Peyer's patch (tissue), 4 donors: ENCODE data around the gene PCDHB14. TPM values are rescaled to one million over a fixed set of nuclear protein-coding genes. Genes with fewer than 3 reads are reported as not detected.
A peak's percentile ranks its signal among the peaks of the same experiment; 100 is the strongest.
"Not testable (repeated sequence)": the region's sequence is repeated elsewhere in the genome, so short reads cannot be mapped to it uniquely, and the experiment has no call there.

Source experiments
- DNase-seq, 3 donors: peaks; one replicate each; pipeline ENCODE4 v3.0.0-alpha.2; 2017 to 2019
- H3K27ac ChIP-seq, 4 donors: fragments of 200-600 bp; sonication (generic); one replicate each; pipeline ENCODE4 v1.5.1; 2016 to 2019
- H3K27me3 ChIP-seq, 2 donors: fragments of 200-600 bp; sonication (generic); one replicate each; pipeline ENCODE4 v1.5.1; 2019
- H3K36me3 ChIP-seq, 3 donors: fragments of 200-600 bp; sonication (generic); one replicate each; pipeline ENCODE4 v1.5.1; 2016 to 2019
- H3K4me1 ChIP-seq, 4 donors: fragments of 200-600 bp; sonication (generic); one replicate each; pipeline ENCODE4 v1.5.1; 2016 to 2019
- H3K4me3 ChIP-seq, 4 donors: fragments of 200-600 bp; sonication (generic); 1 replicate in 3 of 4; 2 replicates in 1 of 4; pipeline ENCODE4 v1.5.1; 2016 to 2019; ENCODE audit warnings: mild to moderate bottlenecking in 1 of 4
- H3K9me3 ChIP-seq, 4 donors: fragments of 200-600 bp; sonication (generic); one replicate each; pipeline ENCODE4 v1.5.1; 2016 to 2019; ENCODE audit warnings: mild to moderate bottlenecking in 1 of 4
- CTCF ChIP-seq, 6 experiments: fragments of 450-650 bp in 4 of 6; fragments of 200-600 bp in 2 of 6; sonication (generic) in 1 of 6; IDR thresholded peaks; one replicate each; pipeline ENCODE4 v1.5.1; 2017 to 2019; ENCODE audit warnings: antibody characterized with exemption in 6 of 6, mild to moderate bottlenecking in 3 of 6, moderate library complexity in 1 of 6
- POLR2A ChIP-seq, 2 donors: fragments of 450-650 bp; IDR thresholded peaks; one replicate each; pipeline ENCODE4 v1.5.1; 2017; ENCODE audit warnings: antibody characterized with exemption in 2 of 2, mild to moderate bottlenecking in 2 of 2, moderate library complexity in 2 of 2
- total RNA-seq, 4 donors: library from RNA; depleted of rRNA; stranded (reverse); fragments of >200 nt; gene quantifications; one replicate each; pipeline ENCODE4 v1.1.0, GENCODE V29; 2016

The PCDHB14 gene
- total RNA-seq, 4 donors from 2014 or later = 0.19 to 1.1 (median 0.54) TPM; not detected in 1

GRCh38 chr5:141199359-141200235 is 23.5 kb upstream of the PCDHB14 start, which contains the start of gene PCDHB11:
Gene PCDHB11, plus strand, starts transcription at chr5:141199627. Its CDS starts 148 bp downstream, at chr5:141199775.
- Histone ChIP-seq H3K27ac (no peak within 1 kb of the TSS), H3K4me1 (no peaks in the 10 kb centered on the region), H3K4me3 (no peak within 1 kb of the TSS), H3K27me3 (no peaks in the 10 kb centered on the region), H3K9me3 (peaks cover 0 to 44% (median 0%) of the 10 kb centered on the region in 4 donors), H3K36me3 (no peaks in the 10 kb centered on the region)
- TF ChIP-seq POLR2A (IDR thresholded peaks at IDR 0.05) = no peak
- TF ChIP-seq CTCF (IDR thresholded peaks at IDR 0.05) = peak in 1 of 6 experiments; percentile 10
- DNase-seq = no peak

- H3K9me3 ChIP-seq = peaks cover 0 to 44% (median 0%) of the 10 kb centered on the region in 4 donors
- not testable (repeated sequence) for H3K36me3 ChIP-seq, H3K27ac ChIP-seq, H3K27me3 ChIP-seq, H3K4me1 ChIP-seq, DNase-seq, H3K4me3 ChIP-seq
Measured at GRCh38 chr5:141201126-141201525, 22.0 kb upstream of the PCDHB14 start.

GRCh38 chr5:141201646-141202045 is 21.5 kb upstream of the PCDHB14 start:
- H3K27me3 ChIP-seq, H3K4me3 ChIP-seq, H3K27ac ChIP-seq, DNase-seq, H3K4me1 ChIP-seq, H3K36me3 ChIP-seq: not testable (repeated sequence)
- peaks cover 0 to 40% (median 0%) of the 10 kb centered on the region in 4 donors for H3K9me3 ChIP-seq

DNA sequence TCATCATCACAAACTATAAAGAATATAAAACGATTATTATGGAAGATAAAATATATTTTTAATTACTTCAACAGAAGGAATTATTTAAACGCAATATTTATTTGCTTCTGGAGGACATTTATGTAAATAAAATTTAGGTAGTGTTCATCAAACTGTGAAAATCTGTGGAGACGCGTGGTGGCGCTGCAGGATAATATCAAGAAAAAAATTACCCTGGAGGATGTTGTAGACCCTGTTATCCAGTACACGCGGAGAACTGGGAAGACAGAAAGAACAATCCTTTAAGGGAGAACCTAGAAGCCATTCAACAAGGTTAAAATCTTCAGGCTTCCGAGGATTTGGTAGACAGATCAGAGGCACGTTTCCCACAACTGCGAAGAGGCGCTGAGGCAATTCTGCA is 14.7 kb upstream of the PCDHB14 start, which contains the start of gene PCDHB12:
Gene PCDHB12 (plus strand): TSS at position 242 of the 400 bp plus-strand sequence. CDS start 189 bp downstream, outside the sequence.
- no peaks in the 10 kb centered on the region for H3K36me3 ChIP-seq
- peaks cover 0 to 16% (median 0%) of the 10 kb centered on the region in 4 donors for H3K9me3 ChIP-seq
- TF ChIP-seq POLR2A (IDR thresholded peaks at IDR 0.05) (no peak), CTCF (IDR thresholded peaks at IDR 0.05) (no peak)
- no peak for DNase-seq
- H3K4me1 ChIP-seq = no peaks in the 10 kb centered on the region
- H3K4me3 ChIP-seq = no peak within 1 kb of the TSS
- H3K27ac ChIP-seq = no peak within 1 kb of the TSS
- no peaks in the 10 kb centered on the region for H3K27me3 ChIP-seq

DNA sequence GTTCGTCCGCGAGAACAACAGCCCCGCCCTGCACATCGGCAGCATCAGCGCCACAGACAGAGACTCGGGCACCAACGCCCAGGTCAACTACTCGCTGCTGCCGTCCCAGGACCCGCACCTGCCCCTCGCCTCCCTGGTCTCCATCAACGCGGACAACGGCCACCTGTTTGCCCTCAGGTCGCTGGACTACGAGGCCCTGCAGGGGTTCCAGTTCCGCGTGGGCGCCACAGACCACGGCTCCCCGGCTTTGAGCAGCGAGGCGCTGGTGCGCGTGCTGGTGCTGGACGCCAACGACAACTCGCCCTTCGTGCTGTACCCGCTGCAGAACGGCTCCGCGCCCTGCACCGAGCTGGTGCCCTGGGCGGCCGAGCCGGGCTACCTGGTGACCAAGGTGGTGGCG is 12.9 kb upstream of the PCDHB14 start:
- peaks cover 0 to 20% (median 0%) of the 10 kb centered on the region in 4 donors for H3K9me3 ChIP-seq
- H3K4me1 ChIP-seq, H3K36me3 ChIP-seq, H3K27me3 ChIP-seq, H3K27ac ChIP-seq, DNase-seq, H3K4me3 ChIP-seq: not testable (repeated sequence)

DNA sequence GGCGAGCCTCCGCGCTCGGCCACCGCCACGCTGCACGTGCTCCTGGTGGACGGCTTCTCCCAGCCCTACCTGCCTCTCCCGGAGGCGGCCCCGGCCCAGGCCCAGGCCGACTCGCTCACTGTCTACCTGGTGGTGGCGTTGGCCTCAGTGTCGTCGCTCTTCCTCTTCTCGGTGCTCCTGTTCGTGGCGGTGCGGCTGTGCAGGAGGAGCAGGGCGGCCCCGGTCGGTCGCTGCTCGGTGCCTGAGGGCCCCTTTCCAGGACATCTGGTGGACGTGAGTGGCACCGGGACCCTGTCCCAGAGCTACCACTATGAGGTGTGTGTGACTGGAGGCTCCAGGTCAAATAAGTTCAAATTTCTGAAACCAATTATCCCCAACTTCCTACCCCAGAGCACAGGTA is 12.3 kb upstream of the PCDHB14 start:
- not testable (repeated sequence) for DNase-seq

GRCh38 chr5:141213656-141214339 is 9.3 kb upstream of the PCDHB14 start, which contains the start of gene PCDHB13:
Gene PCDHB13, plus strand, starts transcription at chr5:141213919. Its CDS starts 205 bp downstream, at chr5:141214124.
- peak in 3 of 6 experiments; percentile 9 to 25 (median 22) for TF ChIP-seq CTCF (IDR thresholded peaks at IDR 0.05)
- H3K27me3 ChIP-seq, DNase-seq, H3K36me3 ChIP-seq, H3K4me1 ChIP-seq, H3K27ac ChIP-seq, H3K4me3 ChIP-seq: not testable (repeated sequence)
- H3K9me3 ChIP-seq = peaks cover 0 to 27% (median 0%) of the 10 kb centered on the region in 4 donors

More for the DNA sequence above, 12.3 kb upstream of the PCDHB14 start:
- not testable (repeated sequence) for H3K27ac ChIP-seq, H3K36me3 ChIP-seq, H3K27me3 ChIP-seq, H3K4me1 ChIP-seq, H3K4me3 ChIP-seq
- H3K9me3 ChIP-seq = peaks cover 0 to 22% (median 0%) of the 10 kb centered on the region in 4 donors

- H3K36me3 ChIP-seq, H3K4me1 ChIP-seq, H3K4me3 ChIP-seq, DNase-seq, H3K27me3 ChIP-seq, H3K27ac ChIP-seq: not testable (repeated sequence)
- peaks cover 0 to 27% (median 0%) of the 10 kb centered on the region in 4 donors for H3K9me3 ChIP-seq
Measured at GRCh38 chr5:141214583-141214982, 8.6 kb upstream of the PCDHB14 start.

DNA sequence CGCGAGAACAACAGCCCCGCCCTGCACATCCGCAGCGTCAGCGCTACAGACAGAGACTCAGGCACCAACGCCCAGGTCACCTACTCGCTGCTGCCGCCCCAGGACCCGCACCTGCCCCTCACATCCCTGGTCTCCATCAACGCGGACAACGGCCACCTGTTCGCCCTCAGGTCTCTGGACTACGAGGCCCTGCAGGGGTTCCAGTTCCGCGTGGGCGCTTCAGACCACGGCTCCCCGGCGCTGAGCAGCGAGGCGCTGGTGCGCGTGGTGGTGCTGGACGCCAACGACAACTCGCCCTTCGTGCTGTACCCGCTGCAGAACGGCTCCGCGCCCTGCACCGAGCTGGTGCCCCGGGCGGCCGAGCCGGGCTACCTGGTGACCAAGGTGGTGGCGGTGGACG is 7.6 kb upstream of the PCDHB14 start:
- DNase-seq, H3K4me1 ChIP-seq, H3K27ac ChIP-seq, H3K4me3 ChIP-seq, H3K27me3 ChIP-seq, H3K36me3 ChIP-seq: not testable (repeated sequence)
- H3K9me3 ChIP-seq = peaks cover 0 to 22% (median 0%) of the 10 kb centered on the region in 4 donors

GRCh38 chr5:141216035-141216434 is 7.1 kb upstream of the PCDHB14 start:
- not testable (repeated sequence) for H3K27me3 ChIP-seq, DNase-seq, H3K4me1 ChIP-seq, H3K4me3 ChIP-seq, H3K36me3 ChIP-seq, H3K27ac ChIP-seq
- peaks cover 0 to 22% (median 0%) of the 10 kb centered on the region in 4 donors for H3K9me3 ChIP-seq

DNA sequence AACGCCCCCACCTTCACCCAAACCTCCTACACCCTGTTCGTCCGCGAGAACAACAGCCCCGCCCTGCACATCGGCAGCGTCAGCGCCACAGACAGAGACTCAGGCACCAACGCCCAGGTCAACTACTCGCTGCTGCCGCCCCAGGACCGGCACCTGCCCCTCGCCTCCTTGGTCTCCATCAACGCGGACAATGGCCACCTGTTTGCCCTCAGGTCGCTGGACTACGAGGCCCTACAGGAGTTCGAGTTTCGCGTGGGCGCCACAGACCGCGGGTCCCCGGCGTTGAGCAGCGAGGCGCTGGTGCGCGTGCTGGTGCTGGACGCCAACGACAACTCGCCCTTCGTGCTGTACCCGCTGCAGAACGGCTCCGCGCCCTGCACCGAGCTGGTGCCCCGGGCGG is 1.7 kb downstream of the PCDHB14 start:
- not testable (repeated sequence) for H3K27ac ChIP-seq, DNase-seq
- peaks cover 0 to 35% (median 0%) of the 10 kb centered on the region in 4 donors for H3K9me3 ChIP-seq

More for the DNA sequence above, 1.7 kb downstream of the PCDHB14 start:
- H3K4me1 ChIP-seq, H3K4me3 ChIP-seq, H3K27me3 ChIP-seq, H3K36me3 ChIP-seq: not testable (repeated sequence)
